NT2/D1 (cell line): Measurements from ENCODE around the gene TMEM63C.

Source experiments
- DNase-seq: peaks from one replicate; pipeline ENCODE4 v3.0.0-alpha.2; 2011; ENCODE audit warnings: low read depth, low spot score
- H3K27me3 ChIP-seq: 2 replicates; pipeline ENCODE4 v1.6.0; 2011; ENCODE audit warnings: mild to moderate bottlenecking; ENCODE audit not compliant: insufficient read length, insufficient read depth
- H3K36me3 ChIP-seq: 2 replicates; pipeline ENCODE4 v1.6.1; 2011; ENCODE audit warnings: mild to moderate bottlenecking, low read length, mixed read lengths; ENCODE audit not compliant: insufficient read depth, insufficient read length
- H3K4me1 ChIP-seq: 2 replicates; pipeline ENCODE4 v1.5.1; 2011; ENCODE audit not compliant: insufficient read depth, insufficient read length
- H3K4me3 ChIP-seq: 2 replicates; pipeline ENCODE4 v1.5.1; 2011; ENCODE audit warnings: low read depth; ENCODE audit not compliant: insufficient read length
- H3K9ac ChIP-seq: 2 replicates; pipeline ENCODE4 v1.6.0; 2011; ENCODE audit warnings: low read depth; ENCODE audit not compliant: insufficient read length
- H3K9me3 ChIP-seq: 2 replicates; pipeline ENCODE4 v1.5.1; 2011; ENCODE audit warnings: mild to moderate bottlenecking, low read length; ENCODE audit not compliant: insufficient read depth
- SUZ12 ChIP-seq: IDR thresholded peaks from 2 replicates; pipeline ENCODE4 v1.6.1; 2011; ENCODE audit not compliant: insufficient read length, insufficient read depth; ENCODE audit errors: extremely low read depth
- YY1 ChIP-seq: IDR thresholded peaks from 2 replicates; pipeline ENCODE4 v1.6.1; 2011; ENCODE audit not compliant: insufficient read length, insufficient read depth
- ZNF274 ChIP-seq: IDR thresholded peaks from 2 replicates; pipeline ENCODE4 v1.6.1; 2011; ENCODE audit warnings: mild to moderate bottlenecking, low read depth, low read length

Gene TMEM63C

DNA sequence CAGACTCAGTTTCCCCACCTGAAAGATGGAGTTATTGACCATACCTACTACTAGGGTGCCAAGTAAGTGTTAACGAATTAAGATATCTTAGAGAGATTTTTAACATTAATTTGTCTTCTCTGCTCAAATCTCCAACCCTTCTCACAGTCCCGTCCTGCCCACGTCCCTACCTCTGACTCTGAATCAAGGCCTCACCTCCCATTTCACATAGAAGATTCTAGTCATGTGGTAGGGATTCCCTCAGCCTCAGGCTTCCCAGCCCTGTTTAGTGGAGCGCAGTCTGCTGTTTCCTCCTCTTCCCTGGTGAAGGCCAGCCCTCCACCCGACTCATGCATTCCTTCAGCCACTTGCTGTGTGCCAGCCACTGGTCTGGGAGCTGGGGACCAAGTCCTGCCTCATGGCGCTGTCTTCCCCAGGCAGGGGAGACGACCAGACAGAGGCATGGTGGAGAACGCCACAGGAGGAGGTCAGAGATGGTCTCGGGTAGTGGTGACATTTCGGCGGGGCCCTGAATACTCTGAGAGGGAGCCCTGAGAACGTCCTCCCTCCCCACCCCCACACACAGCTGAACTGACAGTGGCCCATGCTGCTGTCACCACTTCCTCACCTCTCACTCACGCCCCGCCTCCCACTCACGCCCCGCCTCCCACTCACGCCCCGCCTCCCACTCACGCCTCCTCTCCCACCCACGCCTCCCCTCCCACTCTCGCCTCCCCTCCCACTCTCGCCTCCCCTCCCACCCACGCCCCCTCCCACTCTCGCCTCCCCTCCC, 38.8 kb downstream of the TMEM63C start:
- no peak overlapping the region for H3K4me3 ChIP-seq
- no peak for DNase-seq
- no peak overlapping the region for H3K9ac ChIP-seq
- TF ChIP-seq SUZ12: no peak
- TF ChIP-seq YY1: no peak
- no peak for TF ChIP-seq ZNF274
- peaks cover 19% of the 10 kb centered on the region for H3K4me1 ChIP-seq
- no peaks in the 10 kb centered on the region for H3K36me3 ChIP-seq
- no peaks in the 10 kb centered on the region for H3K27me3 ChIP-seq
- H3K9me3 ChIP-seq: no peaks in the 10 kb centered on the region

- DNase-seq: no peak
- Histone ChIP-seq H3K9ac (no peak overlapping the region), H3K4me1 (peaks cover 27% of the 10 kb centered on the region), H3K9me3 (no peaks in the 10 kb centered on the region), H3K36me3 (no peaks in the 10 kb centered on the region), H3K4me3 (no peak overlapping the region), H3K27me3 (no peaks in the 10 kb centered on the region)
- TF ChIP-seq SUZ12 (no peak), ZNF274 (no peak), YY1 (no peak)
Measured at GRCh38 chr14:77221241-77221871, 39.8 kb downstream of the TMEM63C start.

DNA sequence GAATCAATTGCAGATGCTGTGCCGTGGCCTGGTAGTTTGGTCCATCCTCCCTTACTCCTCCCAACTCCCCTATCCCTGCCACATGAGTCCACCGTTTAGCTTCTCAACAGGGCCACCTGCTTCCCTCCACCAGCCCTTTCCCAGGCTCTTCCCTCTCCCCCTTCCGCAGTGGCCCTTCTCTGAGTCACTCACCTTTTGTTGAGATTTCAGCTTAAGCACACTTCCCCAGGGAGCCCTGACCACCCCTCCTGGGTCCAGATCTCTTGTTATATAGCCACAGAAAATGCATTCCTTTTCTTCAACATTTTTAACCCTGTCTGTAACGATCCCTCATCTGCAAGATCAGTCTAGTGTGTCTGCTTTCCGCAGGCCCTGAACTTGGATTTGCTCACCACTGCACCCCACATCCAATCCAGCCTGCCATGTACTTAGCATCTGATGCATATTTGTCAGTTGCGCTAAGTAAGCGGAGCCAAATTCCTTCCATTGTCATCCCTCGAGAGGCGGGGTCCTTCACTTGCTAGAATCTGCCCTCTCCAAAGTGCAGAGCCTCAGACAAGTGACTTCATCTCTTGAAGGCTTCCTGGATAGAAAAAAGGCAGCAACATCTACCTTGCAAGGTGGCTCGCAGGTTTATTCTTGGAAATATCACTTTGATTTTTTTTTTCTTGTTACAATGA, 41.1 kb downstream of the TMEM63C start:
- TF ChIP-seq YY1 (no peak), ZNF274 (no peak), SUZ12 (no peak)
- Histone ChIP-seq H3K4me3 (no peak overlapping the region), H3K27me3 (no peaks in the 10 kb centered on the region), H3K4me1 (peaks cover 27% of the 10 kb centered on the region), H3K9me3 (no peaks in the 10 kb centered on the region), H3K36me3 (no peaks in the 10 kb centered on the region), H3K9ac (no peak overlapping the region)
- peak; percentile 62 for DNase-seq

- TF ChIP-seq SUZ12 (no peak), YY1 (no peak), ZNF274 (no peak)
- peaks cover 27% of the 10 kb centered on the region for H3K4me1 ChIP-seq
- H3K27me3 ChIP-seq: no peaks in the 10 kb centered on the region
- H3K36me3 ChIP-seq: no peaks in the 10 kb centered on the region
- no peak overlapping the region for H3K4me3 ChIP-seq
- no peak overlapping the region for H3K9ac ChIP-seq
- no peak for DNase-seq
- no peaks in the 10 kb centered on the region for H3K9me3 ChIP-seq
Measured at GRCh38 chr14:77224212-77224611, 42.6 kb downstream of the TMEM63C start.

GRCh38 chr14:77225254-77225653, 43.7 kb downstream of the TMEM63C start:
- TF ChIP-seq ZNF274 (no peak), SUZ12 (no peak), YY1 (no peak)
- no peak for DNase-seq
- no peak overlapping the region for H3K4me3 ChIP-seq
- no peaks in the 10 kb centered on the region for H3K36me3 ChIP-seq
- H3K27me3 ChIP-seq: no peaks in the 10 kb centered on the region
- no peaks in the 10 kb centered on the region for H3K9me3 ChIP-seq
- peaks cover 24% of the 10 kb centered on the region for H3K4me1 ChIP-seq
- H3K9ac ChIP-seq: peak overlapping the region; percentile 47

GRCh38 chr14:77225892-77226557, 44.4 kb downstream of the TMEM63C start:
- TF ChIP-seq YY1 (no peak), ZNF274 (no peak), SUZ12 (no peak)
- H3K27me3 ChIP-seq: no peaks in the 10 kb centered on the region
- peaks cover 21% of the 10 kb centered on the region for H3K4me1 ChIP-seq
- no peak overlapping the region for H3K4me3 ChIP-seq
- H3K36me3 ChIP-seq: no peaks in the 10 kb centered on the region
- no peaks in the 10 kb centered on the region for H3K9me3 ChIP-seq
- peak overlapping the region; percentile 5 for H3K9ac ChIP-seq
- no peak for DNase-seq
